ENCODE measurements around the gene ATP11A.
A peak's percentile ranks its signal among the peaks of the same experiment; 100 is the strongest.

The ATP11A gene

GRCh38 chr13:112689303-112690245, at the start of gene ATP11A:
Gene ATP11A, plus strand, starts transcription at chr13:112690038. Its CDS starts 379 bp downstream, at chr13:112690417.
- no peak for TF ChIP-seq CTCF (IDR thresholded peaks at IDR 0.05; ENCODE audit: insufficient read depth, missing control alignments)
- DNase-seq (ENCODE audit: insufficient read length, low spot score), result peak; percentile 93
- no peak for FAIRE-seq

GRCh38 chr13:112641456-112642089, 48.3 kb upstream of the ATP11A start:
- FAIRE-seq (no peak), DNase-seq (ENCODE audit: insufficient read length, low spot score) (no peak)
- TF ChIP-seq CTCF (IDR thresholded peaks at IDR 0.05; ENCODE audit: insufficient read depth, missing control alignments), result no peak

GRCh38 chr13:112642090-112642460, 47.8 kb upstream of the ATP11A start:
- TF ChIP-seq CTCF (IDR thresholded peaks at IDR 0.05; ENCODE audit: insufficient read depth, missing control alignments), result no peak
- no peak for DNase-seq (ENCODE audit: insufficient read length, low spot score)
- FAIRE-seq, result no peak

GRCh38 chr13:112643759-112644459, 45.9 kb upstream of the ATP11A start:
- DNase-seq (ENCODE audit: insufficient read length, low spot score) (no peak), FAIRE-seq (no peak)
- no peak for TF ChIP-seq CTCF (IDR thresholded peaks at IDR 0.05; ENCODE audit: insufficient read depth, missing control alignments)

- no peak for FAIRE-seq
- TF ChIP-seq CTCF (IDR thresholded peaks at IDR 0.05; ENCODE audit: insufficient read depth, missing control alignments), result no peak
These were observed 44.4 kb upstream of the ATP11A start for GRCh38 chr13:112645327-112645914.

GRCh38 chr13:112647256-112647655, 42.6 kb upstream of the ATP11A start:
- DNase-seq (ENCODE audit: insufficient read length, low spot score), result no peak
- FAIRE-seq, result no peak
- TF ChIP-seq CTCF (IDR thresholded peaks at IDR 0.05; ENCODE audit: insufficient read depth, missing control alignments), result no peak

More at GRCh38 chr13:112645327-112645914, 44.4 kb upstream of the ATP11A start:
- no peak for DNase-seq (ENCODE audit: insufficient read length, low spot score)
